MV-4-11 (cell line): Measurements from ENCODE around the gene SLC25A12.
"Not testable (repeated sequence)": the region's sequence is repeated elsewhere in the genome, so short reads cannot be mapped to it uniquely, and the experiment has no call there.

Source experiments
- DNase-seq: peaks from one replicate; lab custom pipeline; 2025; lab: John Stamatoyannopoulos, UW

The SLC25A12 gene

DNA sequence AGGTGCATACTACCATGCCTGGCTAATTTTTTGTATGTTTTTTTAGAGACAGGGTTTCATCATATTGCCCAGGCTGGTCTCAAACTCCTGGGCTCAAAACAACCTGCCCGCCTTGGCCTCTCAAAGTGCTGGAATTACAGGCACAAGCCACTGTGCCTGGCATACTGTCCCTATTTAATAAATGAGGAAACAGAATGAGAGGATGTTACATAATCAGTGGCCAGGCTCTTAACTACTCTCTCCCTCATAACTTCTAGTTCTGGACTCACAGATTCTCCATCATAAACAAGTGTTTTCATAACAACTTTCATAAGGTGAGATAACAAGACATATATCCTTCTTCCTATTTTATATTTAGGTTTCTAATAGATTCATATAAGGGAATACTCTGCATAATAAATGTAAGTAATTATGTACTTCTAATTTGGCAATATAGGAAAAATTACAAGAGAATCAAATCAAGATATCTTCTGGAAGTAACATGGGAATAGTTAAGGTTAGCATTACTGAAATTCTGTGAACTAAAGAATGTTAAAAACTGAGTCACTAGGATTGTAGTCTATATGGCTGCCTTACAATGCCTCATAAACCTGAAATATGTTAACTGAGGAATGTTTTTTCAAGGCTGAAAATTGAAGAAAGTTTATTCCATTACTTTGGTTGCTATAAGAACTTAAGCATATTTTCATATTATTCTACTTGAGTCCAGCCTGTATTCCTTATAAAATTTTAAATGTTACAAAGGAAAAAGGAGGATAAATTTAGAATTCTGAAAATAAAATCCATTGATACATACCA lies 71.3 kb downstream of the SLC25A12 start:
- DNase-seq = peak; percentile 50

- DNase-seq = no peak
Observed at GRCh38 chr2:171819453-171819852, 74.6 kb downstream of the SLC25A12 start.

DNA sequence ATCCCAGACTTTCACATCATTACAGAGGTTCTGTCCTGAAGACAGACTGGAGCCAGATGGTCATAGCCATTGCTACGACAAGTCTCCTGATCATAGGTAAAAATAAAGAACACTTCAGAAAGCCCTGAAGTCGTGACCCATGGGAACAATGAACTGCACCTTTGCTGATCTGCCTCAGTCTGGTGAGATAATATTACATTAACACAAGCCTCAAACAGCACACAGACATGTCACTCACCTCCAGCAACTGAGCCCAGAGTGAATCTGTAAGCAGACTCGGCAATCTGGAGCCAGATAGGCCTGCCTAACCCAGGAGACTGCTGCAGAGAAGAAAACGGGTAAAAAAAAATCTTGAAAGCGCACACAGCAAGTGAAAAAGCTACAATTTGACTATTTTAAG lies 79.2 kb downstream of the SLC25A12 start:
- no peak for DNase-seq

DNA sequence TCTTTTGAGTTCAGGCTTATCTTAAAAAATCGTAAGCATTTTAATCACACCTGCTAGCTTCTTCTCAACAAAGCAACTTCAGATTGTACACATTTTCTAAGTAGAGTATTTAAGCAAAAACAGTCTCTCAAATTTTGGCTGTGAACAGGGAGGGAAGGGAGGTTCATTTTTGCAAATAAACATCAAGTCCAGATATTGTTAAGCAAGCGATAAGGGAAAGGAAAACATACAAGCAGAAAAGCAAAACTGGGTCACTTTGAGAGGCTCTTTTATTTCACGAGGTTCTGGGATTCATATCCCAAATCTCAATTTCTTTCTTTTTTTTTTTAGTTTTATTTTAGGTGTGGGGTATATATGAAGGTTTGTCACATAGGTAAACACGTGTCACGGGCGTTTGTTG lies 79.9 kb downstream of the SLC25A12 start:
- no peak for DNase-seq

DNA sequence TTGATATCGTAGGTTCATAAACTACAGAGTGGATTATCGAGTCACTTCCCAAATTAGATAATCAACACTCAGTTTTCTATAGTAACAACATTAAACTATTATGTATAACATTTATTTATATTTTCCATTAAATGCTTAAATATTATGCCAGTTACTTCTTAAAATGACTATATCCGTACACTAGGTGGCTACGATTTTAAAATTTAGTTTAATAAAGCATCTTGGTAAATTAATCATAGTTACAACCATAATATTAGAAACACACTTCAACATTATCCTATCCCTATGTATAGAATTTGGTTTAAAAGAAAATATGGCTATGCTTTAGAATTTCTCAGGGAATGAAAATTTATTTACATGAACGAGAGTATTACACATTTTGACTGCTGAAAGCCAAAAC lies 80.3 kb downstream of the SLC25A12 start:
- DNase-seq = no peak

DNA sequence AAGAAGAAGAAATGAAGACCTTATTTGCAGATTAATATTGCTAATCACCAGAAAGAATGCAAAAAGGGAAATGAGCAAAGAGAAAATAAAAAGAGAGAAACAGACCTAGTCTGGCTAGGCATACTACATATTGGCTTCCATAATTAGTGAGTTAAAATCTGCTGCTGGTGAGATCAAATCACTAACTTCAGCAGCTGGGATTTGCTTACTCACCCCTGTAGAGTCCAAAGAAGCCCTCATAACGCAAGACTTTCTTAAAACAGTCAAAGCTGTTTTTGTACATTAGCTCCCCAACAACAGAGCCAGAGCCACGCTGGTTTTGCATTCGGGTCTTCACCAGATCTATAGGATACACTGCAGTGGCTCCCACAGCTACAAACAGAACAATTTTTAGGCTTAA lies 80.9 kb downstream of the SLC25A12 start:
- DNase-seq = no peak

GRCh38 chr2:171811245-171811628 lies 82.8 kb downstream of the SLC25A12 start:
- DNase-seq = no peak

- no peak for DNase-seq
Observed at GRCh38 chr2:171810422-171811244, 83.4 kb downstream of the SLC25A12 start.

DNA sequence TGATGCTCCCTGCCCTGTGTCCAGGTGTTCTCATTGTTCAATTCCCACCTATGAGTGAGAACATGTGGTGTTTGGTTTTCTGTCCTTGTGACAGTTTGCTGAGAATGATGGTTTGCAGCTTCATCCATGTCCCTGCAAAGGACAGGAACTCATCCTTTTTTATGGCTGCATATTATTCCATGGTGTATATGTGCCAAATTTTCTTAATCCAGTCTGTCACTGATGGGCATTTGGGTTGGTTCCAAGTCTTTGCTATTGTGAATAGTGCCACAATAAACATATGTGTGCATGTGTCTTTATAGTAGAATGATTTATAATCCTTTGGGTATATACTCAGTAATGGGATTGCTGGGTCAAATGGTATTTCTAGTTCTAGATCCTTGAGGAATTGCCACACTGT lies 85.2 kb downstream of the SLC25A12 start:
- not testable (repeated sequence) for DNase-seq

- peak; percentile 17 for DNase-seq
Observed at GRCh38 chr2:171807831-171808393, 86.1 kb downstream of the SLC25A12 start.

GRCh38 chr2:171807119-171807518 lies 86.9 kb downstream of the SLC25A12 start:
- no peak for DNase-seq

GRCh38 chr2:171804456-171804855 lies 89.6 kb downstream of the SLC25A12 start:
- no peak for DNase-seq

DNA sequence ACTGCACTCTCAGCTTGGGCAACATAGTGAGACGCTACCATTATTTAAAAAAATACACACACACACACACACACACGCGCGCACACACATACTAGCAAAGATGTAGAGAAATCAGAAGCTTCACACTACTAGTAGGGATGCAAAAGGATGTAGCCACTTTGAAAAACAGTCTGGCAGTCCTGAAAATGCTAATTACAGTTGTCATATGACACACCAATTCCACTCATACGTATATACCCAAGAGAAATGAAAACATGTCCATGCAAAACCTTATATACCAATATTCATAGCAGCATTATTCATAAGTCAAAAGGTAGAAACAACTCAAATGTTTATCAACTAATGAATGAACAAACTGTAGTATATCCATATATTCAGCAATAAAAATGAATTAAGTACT lies 90.3 kb downstream of the SLC25A12 start:
- DNase-seq = no peak

GRCh38 chr2:171800639-171801038 lies 93.4 kb downstream of the SLC25A12 start:
- DNase-seq = no peak

GRCh38 chr2:171798156-171798820 lies 95.8 kb downstream of the SLC25A12 start:
- DNase-seq = peak; percentile 86

DNA sequence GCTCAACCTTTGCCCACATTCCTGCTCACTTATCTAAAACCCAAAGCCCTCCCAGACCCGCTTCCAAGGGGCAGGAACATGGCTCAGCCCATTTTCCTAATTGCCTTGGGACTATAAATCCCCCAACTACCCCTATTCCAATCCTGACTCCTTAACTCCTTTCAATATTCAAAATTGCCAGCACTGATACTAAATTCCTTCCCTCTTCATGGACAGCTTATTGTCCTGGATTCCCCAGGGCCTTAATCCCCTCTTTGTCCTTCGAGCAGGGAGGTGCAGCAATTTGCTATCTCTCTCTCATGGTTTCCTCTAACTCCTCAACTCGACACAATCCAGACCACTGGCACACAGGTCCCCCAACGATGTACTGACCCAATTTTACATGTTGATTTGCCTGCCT lies 99.1 kb downstream of the SLC25A12 start:
- DNase-seq = no peak

- no peak for DNase-seq
Observed at GRCh38 chr2:171793691-171794678, 100.1 kb downstream of the SLC25A12 start.

GRCh38 chr2:171792886-171793580 lies 101.0 kb downstream of the SLC25A12 start:
- no peak for DNase-seq

DNA sequence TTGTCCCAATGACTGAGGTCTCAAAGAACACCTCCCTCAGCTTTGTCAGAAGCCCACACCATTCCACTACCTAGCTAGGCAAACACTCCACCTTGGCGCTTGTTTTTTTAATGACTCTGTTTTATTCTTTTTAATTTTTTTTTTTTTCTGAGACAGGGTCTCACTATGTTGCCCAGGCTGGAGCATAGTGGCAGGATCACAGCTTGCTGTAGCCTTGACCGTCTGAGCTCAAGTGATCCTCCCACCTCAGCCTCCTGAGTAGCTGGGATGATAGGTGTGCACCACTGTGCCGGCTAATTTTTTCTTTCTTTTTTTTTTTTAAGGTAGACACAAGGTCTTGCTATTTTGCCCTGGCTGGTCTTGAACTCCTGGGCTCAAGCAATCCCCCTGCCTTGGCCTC lies 101.9 kb downstream of the SLC25A12 start:
- no peak for DNase-seq

DNA sequence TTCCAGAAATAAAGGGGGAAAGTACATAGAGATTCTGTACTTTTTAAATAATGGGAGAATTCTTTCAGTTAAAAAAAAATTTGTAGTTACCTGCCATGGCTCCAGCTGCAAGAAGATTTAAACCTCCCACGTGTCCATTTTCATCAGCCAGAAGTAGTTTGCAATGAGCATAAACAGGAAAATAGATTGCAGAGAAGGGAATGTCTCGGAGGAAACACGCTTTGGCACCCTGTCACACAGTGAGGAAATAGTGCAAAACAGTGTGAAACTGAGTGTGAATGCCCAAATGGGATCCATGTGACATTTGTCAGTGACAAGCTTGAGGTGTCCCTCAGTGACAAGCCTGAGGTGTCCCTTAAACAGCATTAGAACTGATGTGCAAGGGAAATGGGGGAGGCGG lies 102.7 kb downstream of the SLC25A12 start:
- DNase-seq = no peak

GRCh38 chr2:171789956-171790355 lies 104.1 kb downstream of the SLC25A12 start:
- no peak for DNase-seq
